CD14-positive monocyte (primary cell): ENCODE results near the gene MXI1. TPM values are rescaled to one million over a fixed set of nuclear protein-coding genes. Genes with fewer than 3 reads are reported as not detected.

ENCODE experiments used
- DNase-seq, 3 donors: peaks; one replicate each; pipeline ENCODE4 v3.0.0-alpha.2; 2011 to 2022
- H2AFZ ChIP-seq: 2 replicates; pipeline ENCODE4 v1.6.0; 2012; ENCODE audit warnings: mild to moderate bottlenecking, low read depth, low read length, inconsistent platforms; ENCODE audit not compliant: insufficient read depth, poor library complexity, severe bottlenecking
- H3K27ac ChIP-seq, 2 donors: 1 replicate in 1 of 2; 2 replicates in 1 of 2; pipeline ENCODE4 v1.5.1; 2012 to 2013; ENCODE audit warnings: low read length in 2 of 2, control low read depth in 1 of 2, inconsistent platforms in 1 of 2, low read depth in 1 of 2, mild to moderate bottlenecking in 1 of 2
- H3K27me3 ChIP-seq, 2 donors: one replicate each; pipeline versions ENCODE4 v1.6.0 to v1.6.1; 2011 to 2013; ENCODE audit warnings: low read length in 2 of 2; ENCODE audit not compliant: control insufficient read depth in 2 of 2, insufficient read depth in 2 of 2
- H3K36me3 ChIP-seq, 2 donors: replicated peaks in 1 of 2; 1 replicate in 1 of 2; 2 replicates in 1 of 2; pipeline versions ENCODE4 v1.5.1 to v1.6.1; 2012 to 2013; ENCODE audit warnings: low read length in 2 of 2, control low read depth in 1 of 2, inconsistent platforms in 1 of 2, mild to moderate bottlenecking in 1 of 2; ENCODE audit not compliant: insufficient read depth in 2 of 2, control insufficient read depth in 1 of 2
- H3K4me1 ChIP-seq, 2 donors: 1 replicate in 1 of 2; 2 replicates in 1 of 2; pipeline versions ENCODE4 v1.5.1 to v1.6.1; 2012 to 2013; ENCODE audit warnings: low read length in 2 of 2, control low read depth in 1 of 2, inconsistent platforms in 1 of 2, mild to moderate bottlenecking in 1 of 2, moderate library complexity in 1 of 2; ENCODE audit not compliant: insufficient read depth in 2 of 2, control insufficient read depth in 1 of 2
- H3K4me2 ChIP-seq: replicated peaks from 2 replicates; pipeline ENCODE3; 2012; ENCODE audit warnings: low read length, moderate library complexity, mild to moderate bottlenecking; ENCODE audit not compliant: poor library complexity, severe bottlenecking; ENCODE audit errors: extremely low read depth
- H3K4me3 ChIP-seq, 3 experiments: fragments of 200-600 bp in 1 of 3; sonication (generic) in 1 of 3; replicated peaks in 1 of 3; 1 replicate in 2 of 3; 2 replicates in 1 of 3; pipeline ENCODE4 v1.5.1; 2011 to 2013; ENCODE audit warnings: low read length in 3 of 3, mild to moderate bottlenecking in 3 of 3, control low read depth in 2 of 3, low read depth in 2 of 3, inconsistent platforms in 1 of 3, moderate library complexity in 1 of 3
- H3K79me2 ChIP-seq: 2 replicates; pipeline ENCODE4 v1.6.0; 2012; ENCODE audit warnings: mild to moderate bottlenecking, control low read depth, inconsistent platforms, low read length, moderate library complexity; ENCODE audit not compliant: insufficient read depth
- H3K9ac ChIP-seq: 2 replicates; pipeline ENCODE4 v1.6.0; 2017; ENCODE audit warnings: low read length, mild to moderate bottlenecking; ENCODE audit not compliant: insufficient read depth, poor library complexity, severe bottlenecking
- H3K9me3 ChIP-seq, 2 donors: replicated peaks in 1 of 2; 1 replicate in 1 of 2; 2 replicates in 1 of 2; pipeline versions ENCODE4 v1.5.1 to v1.6.1; 2012 to 2013; ENCODE audit warnings: low read length in 2 of 2, control low read depth in 1 of 2; ENCODE audit not compliant: control insufficient read depth in 1 of 2, insufficient read depth in 1 of 2
- H4K20me1 ChIP-seq: 2 replicates; pipeline ENCODE4 v1.6.0; 2012; ENCODE audit warnings: mild to moderate bottlenecking, low read length, control low read depth, moderate library complexity; ENCODE audit not compliant: insufficient read depth
- H3K27ac Mint-ChIP-seq, 7 donors: one replicate each; pipeline ENCODE4 v1.8.0; 2020; ENCODE audit warnings: mild to moderate bottlenecking in 7 of 7, mixed read lengths in 7 of 7, moderate library complexity in 6 of 7, inconsistent platforms in 2 of 7
- H3K27me3 Mint-ChIP-seq, 3 donors: one replicate each; pipeline ENCODE4 v1.8.0; 2021 to 2022; ENCODE audit warnings: low read depth in 3 of 3, mild to moderate bottlenecking in 3 of 3, mixed read lengths in 3 of 3, moderate library complexity in 3 of 3, inconsistent platforms in 1 of 3
- H3K36me3 Mint-ChIP-seq, 2 donors: one replicate each; pipeline ENCODE4 v1.8.0; 2020; ENCODE audit warnings: mixed read lengths in 2 of 2, inconsistent platforms in 1 of 2, mild to moderate bottlenecking in 1 of 2
- H3K4me1 Mint-ChIP-seq: one replicate; pipeline ENCODE4 v1.8.0; 2020; ENCODE audit warnings: mild to moderate bottlenecking, mixed read lengths
- H3K4me3 Mint-ChIP-seq, 2 donors: one replicate each; pipeline ENCODE4 v1.8.0; 2020; ENCODE audit warnings: mild to moderate bottlenecking in 2 of 2, mixed read lengths in 2 of 2, moderate library complexity in 1 of 2
- H3K9me3 Mint-ChIP-seq, 7 donors: one replicate each; pipeline ENCODE4 v1.8.0; 2020 to 2022; ENCODE audit warnings: mixed read lengths in 7 of 7, mild to moderate bottlenecking in 6 of 7, moderate library complexity in 6 of 7, inconsistent platforms in 2 of 7
- WGBS: methylation state at CpG from one replicate; pipeline ENCODE4 v1.1.5; 2013; ENCODE audit warnings: missing lambda C conversion rate; ENCODE audit not compliant: insufficient coverage; 5-methylcytosine and 5-hydroxymethylcytosine counted together
- intact Hi-C, 2 donors: fragments of 100-400 bp; cut with micrococcal nuclease; formaldehyde crosslinking; loops; one replicate each; pipeline versions ENCODE4 v1.15.0 to v1.15.1; 2023
- polyA plus RNA-seq, 3 donors: library from polyadenylated mRNA; depleted of rRNA in 1 of 3; unstranded in 2 of 3; stranded (reverse) in 1 of 3; fragments of 300-500 nt in 2 of 3; fragments of >200 nt in 1 of 3; fragmentation: Illumina TruSeq in 2 of 3; gene quantifications; 1 replicate in 2 of 3; 2 replicates in 1 of 3; pipeline ENCODE4 v1.2.3, GENCODE V29; 2012 to 2021
- TF ChIP-seq, protein P1 (sequence below): fragments of 200-600 bp; IDR thresholded peaks from one replicate; pipeline ENCODE4 v1.8.0; 2022; ENCODE audit warnings: antibody characterized with exemption, mild to moderate bottlenecking

The MXI1 gene
- polyA plus RNA-seq, 3 donors, result 13.1 to 25.7 (median 21.6) TPM

DNA sequence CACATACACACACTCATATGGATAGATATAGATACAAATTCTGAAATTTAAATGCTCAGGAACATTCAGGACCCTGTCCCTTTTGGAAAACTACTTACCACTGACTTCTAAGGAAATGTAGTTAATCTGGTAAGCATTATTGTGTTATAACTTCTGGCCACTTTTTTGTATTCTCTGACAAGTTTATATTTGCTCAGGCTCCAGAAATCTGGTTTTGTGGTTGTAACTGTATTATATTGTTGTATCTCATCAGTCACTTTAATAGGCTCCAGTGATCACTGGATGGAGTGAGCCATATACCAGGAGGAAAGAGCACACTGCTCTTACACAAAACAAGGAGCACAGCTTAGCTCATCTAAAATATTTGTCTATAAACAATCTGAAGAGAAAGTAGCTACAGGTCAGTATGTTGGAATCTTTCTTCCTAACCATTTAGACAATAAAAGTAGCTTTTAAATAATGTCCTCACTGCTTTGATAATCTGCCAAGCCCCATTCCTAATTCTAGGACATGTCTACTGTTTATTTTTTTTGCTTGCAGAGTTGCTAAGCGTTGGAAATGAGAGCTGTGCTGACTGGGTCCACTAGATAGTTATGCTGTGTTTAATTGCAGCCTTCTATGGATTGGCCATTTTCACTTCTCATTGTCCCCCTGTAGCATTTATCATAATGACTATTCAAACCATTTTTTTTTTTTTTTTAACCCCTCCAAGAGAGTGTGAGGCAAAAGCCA lies 53.5 kb downstream of the MXI1 start:
- Histone ChIP-seq H2AFZ (no peak overlapping the region), H3K9me3 (no peaks in the 10 kb centered on the region), H3K4me2 (no peak overlapping the region), H3K79me2 (no peaks in the 10 kb centered on the region), H3K4me3 (no peak overlapping the region), H4K20me1 (no peaks in the 10 kb centered on the region), H3K4me1 (no peaks in the 10 kb centered on the region), H3K27ac (no peak overlapping the region), H3K27me3 (no peaks in the 10 kb centered on the region), H3K9ac (no peak overlapping the region), H3K36me3 (no peaks in the 10 kb centered on the region)
- Mint-ChIP-seq H3K27ac (no peak overlapping the region), H3K4me3 (no peak overlapping the region), H3K27me3 (no peaks in the 10 kb centered on the region), H3K4me1 (peaks cover 2% of the 10 kb centered on the region), H3K9me3 (no peaks in the 10 kb centered on the region), H3K36me3 (peaks cover 6 to 24% of the 10 kb centered on the region in 2 donors)
- intact Hi-C loops, result no loop called here
- WGBS, result no CpG with 5 or more reads among the region's 1 CpG
- TF ChIP-seq, protein P1, sequence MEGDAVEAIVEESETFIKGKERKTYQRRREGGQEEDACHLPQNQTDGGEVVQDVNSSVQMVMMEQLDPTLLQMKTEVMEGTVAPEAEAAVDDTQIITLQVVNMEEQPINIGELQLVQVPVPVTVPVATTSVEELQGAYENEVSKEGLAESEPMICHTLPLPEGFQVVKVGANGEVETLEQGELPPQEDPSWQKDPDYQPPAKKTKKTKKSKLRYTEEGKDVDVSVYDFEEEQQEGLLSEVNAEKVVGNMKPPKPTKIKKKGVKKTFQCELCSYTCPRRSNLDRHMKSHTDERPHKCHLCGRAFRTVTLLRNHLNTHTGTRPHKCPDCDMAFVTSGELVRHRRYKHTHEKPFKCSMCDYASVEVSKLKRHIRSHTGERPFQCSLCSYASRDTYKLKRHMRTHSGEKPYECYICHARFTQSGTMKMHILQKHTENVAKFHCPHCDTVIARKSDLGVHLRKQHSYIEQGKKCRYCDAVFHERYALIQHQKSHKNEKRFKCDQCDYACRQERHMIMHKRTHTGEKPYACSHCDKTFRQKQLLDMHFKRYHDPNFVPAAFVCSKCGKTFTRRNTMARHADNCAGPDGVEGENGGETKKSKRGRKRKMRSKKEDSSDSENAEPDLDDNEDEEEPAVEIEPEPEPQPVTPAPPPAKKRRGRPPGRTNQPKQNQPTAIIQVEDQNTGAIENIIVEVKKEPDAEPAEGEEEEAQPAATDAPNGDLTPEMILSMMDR, result no peak
- no peak for DNase-seq

DNA sequence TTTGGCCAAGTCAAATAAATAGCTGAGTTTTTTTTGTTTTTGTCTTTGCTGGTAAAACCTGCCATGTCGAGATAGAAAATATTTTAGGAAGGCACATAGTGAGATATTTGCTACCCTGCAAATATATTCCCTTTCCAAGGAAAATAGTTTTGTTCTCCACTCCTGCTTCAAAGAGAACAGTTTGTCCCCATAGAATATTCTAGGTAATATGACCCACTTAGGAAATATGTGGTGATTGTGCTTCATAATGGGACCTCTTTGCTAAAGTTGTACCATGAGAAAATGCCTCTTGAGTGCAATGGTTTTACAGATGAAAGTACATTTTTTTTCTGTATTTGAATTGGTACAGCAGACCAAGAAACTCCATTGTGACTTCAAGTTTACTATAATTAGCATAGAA lies 55.8 kb downstream of the MXI1 start:
- WGBS, result no CpG with 5 or more reads among the region's 1 CpG
- Histone ChIP-seq H3K36me3 (no peaks in the 10 kb centered on the region), H3K9me3 (no peaks in the 10 kb centered on the region), H3K4me3 (no peak overlapping the region), H3K27me3 (no peaks in the 10 kb centered on the region), H4K20me1 (no peaks in the 10 kb centered on the region), H3K27ac (no peak overlapping the region), H3K4me2 (no peak overlapping the region), H3K4me1 (no peaks in the 10 kb centered on the region), H3K9ac (no peak overlapping the region), H2AFZ (no peak overlapping the region), H3K79me2 (no peaks in the 10 kb centered on the region)
- Mint-ChIP-seq H3K36me3 (peaks cover 3 to 25% of the 10 kb centered on the region in 2 donors), H3K4me3 (no peak overlapping the region), H3K27ac (no peak overlapping the region), H3K4me1 (peaks cover 2% of the 10 kb centered on the region), H3K27me3 (no peaks in the 10 kb centered on the region), H3K9me3 (no peaks in the 10 kb centered on the region)
- no peak for DNase-seq
- TF ChIP-seq, protein P1, result no peak
- intact Hi-C loops, result no loop called here
